ENCODE measurements around the gene AKAIN1.
A peak's percentile ranks its signal among the peaks of the same experiment; 100 is the strongest.

Gene AKAIN1, protein sequence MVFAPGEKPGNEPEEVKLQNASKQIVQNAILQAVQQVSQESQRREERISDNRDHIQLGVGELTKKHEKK

DNA sequence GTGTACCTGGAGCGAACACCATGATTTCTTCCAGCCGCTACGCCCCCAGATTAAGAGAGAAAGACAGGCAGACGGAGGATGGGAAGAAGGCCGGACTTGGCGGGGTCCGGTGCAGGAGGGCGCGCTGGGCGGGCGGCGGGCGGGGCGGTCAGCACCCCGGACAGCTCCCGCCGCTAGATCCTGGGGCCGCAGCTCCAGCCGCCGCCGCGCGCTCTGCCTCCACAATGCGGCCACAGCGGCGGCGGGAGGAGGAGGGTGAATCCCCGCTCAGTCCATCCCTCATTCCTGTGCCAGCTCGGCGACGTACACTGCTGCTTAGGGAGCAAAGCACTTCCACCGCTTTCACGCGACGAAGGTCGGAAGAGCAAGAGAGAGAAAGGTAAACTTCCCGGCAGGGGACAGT, at the start of gene AKAIN1:
TSS of gene AKAIN1 (minus strand) at position 226 of the 403 bp plus-strand sequence. CDS start at position 22, 204 bp downstream.
- no peak for DNase-seq (ENCODE audit: low spot score)

DNA sequence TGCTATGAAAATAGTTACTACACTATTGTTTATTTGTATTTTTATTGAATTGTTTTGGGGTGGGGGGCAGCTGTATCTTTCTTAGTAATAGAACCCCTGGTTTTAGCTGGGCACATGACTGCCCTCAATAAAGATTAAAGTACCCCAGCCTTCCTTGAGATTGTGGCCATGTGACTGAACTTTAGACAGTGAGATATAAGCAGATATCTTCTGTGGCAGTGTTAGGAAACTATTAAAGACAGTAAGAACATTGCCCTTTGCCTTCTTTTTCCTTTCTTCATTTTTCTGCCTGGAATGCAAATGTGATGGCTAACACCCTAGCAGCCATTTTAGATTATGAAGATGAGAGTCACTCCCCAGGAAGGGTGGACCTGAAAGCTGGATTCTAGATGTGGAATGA, 47.9 kb upstream of the AKAIN1 start:
- DNase-seq (ENCODE audit: low spot score) = no peak

DNA sequence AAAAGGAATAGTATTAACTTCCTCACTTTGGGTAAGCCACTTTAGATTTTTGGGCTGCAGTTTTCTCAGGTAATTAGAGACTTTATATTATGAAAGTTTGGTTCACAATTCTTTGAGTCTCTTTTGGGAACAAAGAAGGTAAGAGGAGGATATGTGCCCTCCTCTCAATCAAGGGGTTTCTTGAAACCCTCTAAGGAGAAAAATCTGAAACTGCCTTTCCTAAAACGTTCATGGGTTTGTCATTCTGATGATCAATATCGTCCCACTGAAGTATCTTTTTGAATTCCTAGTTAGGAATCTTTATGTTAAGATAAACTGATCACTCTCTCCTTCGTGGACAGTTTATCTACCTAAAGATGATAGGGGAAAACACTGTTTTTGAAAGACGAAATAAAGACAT, 42.4 kb upstream of the AKAIN1 start:
- DNase-seq (ENCODE audit: low spot score) = no peak

DNA sequence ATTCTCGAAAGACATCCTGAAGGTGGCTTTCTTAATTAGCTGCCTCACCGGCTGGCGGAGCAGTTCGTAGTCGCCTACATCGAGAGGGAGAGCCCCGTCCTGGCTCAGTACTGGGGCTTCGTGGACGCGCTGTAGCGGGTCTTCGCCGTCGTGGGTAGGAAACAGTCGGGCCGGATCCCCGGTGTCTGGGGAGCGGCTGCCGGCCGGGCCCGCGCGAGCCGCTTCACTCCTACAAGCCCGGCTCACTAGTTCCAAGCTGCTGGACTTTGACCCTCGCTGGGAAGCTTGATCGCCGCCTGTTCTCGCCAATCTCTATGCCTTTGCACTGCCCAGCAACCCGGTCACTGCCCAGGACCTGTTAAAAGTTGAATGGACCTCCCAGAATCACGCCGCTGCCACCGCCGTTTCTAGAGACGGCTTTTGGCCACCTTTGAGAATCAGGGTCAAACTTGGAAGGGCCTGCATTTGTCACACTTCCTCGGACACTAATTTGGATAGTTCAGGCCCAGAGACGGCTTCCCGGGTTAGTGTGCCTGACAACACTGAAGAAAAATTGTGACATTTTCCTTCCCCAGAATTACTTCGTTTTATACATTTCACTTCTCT, 41.4 kb upstream of the AKAIN1 start:
- peak; percentile 27 for DNase-seq (ENCODE audit: low spot score)

DNA sequence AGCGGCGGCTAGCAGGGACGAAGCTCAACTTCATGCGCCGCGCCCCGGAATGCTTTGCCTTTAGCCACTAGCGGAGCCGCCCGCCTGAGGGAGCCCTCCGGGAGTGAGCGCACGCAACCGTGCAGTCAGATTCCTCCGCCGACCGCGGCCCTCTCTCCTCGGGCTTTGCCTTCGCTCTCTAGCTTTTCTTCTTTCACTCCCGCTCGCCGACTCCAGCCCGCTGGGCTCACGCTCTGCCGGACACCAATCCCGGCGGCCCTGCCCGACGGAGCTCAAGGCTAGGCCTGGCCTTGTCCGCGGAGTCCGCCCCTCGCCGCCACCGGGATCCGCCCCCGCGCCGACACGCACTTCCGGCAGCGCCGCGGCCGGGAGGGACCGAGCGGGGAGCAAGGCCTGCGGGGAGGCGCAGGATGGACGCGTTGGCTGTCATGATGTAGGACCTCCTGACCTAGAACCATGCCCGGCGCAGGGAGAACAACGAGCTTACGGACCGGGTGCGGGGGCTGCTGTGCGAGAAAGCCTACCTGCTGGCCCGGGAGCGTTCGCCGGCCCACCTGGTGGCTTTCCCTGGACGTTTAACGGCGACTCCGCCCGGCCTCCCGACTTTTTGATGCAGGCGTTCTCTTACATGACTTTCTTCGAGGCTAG, 40.8 kb upstream of the AKAIN1 start:
- DNase-seq (ENCODE audit: low spot score) = peak; percentile 78

DNA sequence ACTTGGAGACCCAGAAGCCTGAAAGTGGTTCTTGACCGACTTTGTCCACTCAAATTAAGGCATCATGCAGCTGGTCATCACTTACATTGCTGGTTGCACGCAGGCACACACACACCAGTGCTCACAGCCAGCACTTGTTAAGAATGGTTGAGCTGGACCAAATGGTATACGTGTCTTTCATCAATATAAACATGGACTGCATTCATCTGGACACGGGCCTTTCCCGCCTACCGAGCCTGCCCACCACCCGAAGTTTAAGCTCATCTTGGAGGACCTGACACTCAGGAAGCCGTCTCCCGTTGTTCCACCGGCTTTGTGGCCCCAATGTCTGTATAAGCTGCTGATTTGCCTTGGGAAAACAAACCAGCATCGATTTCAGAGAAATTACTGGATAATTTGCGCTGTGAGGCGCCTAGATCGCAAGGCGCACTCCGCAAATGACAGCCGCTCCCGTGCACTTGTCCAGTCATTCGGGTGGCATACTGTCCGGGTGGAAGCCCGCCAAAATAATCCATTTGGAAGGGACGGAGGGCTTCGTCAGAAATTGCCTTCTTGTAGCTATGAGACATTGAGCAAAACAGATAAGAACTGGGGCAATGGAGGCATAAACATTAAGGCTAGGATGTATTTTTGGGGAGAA, 40.1 kb upstream of the AKAIN1 start:
- DNase-seq (ENCODE audit: low spot score) = peak; percentile 6

DNA sequence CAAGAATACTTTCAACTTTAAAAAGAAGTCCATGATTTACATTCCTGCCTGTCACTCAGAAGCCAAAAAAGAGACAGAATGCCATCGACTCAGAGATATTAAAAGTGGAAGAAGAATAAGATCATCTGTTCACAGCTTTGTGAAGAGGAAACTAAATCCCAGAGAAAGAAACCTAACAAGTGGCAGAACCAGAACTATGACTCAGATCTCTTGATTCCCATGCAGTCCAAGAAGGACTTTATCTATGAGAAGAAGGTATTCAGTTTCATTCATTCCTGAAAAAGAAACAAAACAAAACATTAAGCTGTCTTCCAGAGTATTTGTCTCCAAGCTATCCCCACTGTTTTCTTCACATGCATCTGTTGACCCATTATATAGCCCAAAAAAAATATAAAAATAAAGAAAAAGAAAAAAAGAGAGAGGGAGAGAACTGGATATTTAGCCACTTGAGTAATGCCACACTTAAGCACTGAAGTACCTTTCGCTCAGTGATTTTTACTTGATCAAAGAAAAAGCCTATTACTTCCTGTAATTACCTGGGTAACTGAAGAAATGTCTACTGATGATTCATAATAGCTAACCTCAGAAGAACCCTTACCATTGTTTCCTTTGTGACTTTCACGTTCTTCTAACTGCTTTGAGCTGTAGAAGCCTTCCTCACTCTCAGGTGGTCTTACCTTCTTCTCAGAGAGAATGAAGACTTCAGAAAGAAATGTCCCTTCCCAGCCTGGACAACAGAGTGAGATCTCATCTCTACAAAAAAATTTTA, 17.7 kb upstream of the AKAIN1 start:
- DNase-seq (ENCODE audit: low spot score) = peak; percentile 26

DNA sequence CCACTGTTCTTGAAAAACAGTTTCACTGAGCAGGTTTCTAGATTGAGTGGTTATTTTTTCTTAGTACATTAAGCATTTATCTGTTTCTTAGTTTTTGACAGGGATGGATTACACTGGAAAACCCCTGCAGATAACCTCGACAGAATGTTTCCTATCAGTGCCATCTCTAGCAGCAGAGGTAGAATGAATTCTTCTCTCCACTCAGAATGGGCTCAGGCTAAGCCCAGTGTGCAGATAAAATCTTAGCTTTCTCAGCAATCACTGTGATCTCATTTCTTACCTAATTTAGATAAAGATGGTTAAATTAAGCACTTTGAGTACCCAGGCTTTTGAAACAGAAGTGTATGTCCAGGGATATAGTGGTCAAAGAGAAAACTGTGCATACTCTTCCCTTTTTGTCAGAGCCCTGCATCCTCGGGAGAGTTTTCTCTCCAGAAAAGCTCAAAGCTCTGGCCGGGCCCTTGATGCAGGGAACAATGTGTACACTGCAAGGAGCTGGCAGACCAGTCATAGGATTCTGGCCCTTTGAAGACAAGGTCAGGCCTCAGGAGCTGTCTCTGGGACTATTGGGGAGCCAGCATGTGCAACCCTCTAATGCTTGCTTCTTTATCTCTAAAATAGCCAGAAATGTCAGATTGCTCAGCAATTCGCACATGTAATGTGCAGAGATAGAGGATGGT, 10.6 kb upstream of the AKAIN1 start:
- DNase-seq (ENCODE audit: low spot score) = no peak

DNA sequence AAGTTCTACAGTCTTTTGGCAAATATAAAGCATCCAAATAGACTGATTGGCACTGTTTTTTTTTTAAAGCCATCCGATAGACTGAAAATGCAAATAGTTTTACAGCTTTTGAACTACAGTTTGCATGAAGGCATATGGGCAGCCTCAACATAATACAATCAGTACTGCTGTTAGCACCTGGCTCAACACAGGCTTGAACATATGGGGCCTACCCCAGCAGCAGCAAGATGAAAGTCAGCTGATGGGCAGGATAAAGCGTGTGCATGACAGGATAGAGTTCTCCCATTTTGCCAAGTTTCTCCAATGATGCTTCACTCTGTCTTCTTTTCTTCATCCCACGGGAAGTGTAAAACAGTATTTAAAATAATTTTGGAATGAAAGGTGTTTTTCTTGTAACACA, 1.3 kb upstream of the AKAIN1 start:
- DNase-seq (ENCODE audit: low spot score) = no peak

DNA sequence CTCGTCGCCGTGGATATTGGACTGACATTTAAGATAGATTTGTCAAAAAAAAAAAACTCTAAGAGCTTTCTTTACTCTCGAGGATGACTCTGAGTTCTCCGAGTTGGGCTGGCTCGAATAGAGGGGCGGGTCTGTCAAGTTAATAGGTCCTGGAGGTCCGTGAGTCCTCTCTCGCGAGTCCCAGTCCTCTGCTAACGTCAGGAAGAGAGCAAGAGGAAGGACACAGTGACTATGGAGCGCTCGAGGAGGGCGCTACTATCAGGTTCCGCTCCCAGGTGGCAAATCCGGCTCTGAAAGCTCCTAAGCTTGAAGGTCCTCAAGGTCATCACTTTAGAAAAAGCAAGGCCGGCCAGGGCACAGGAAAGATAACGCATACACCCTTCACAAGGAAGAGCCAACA, 404 bp upstream of the AKAIN1 start:
- no peak for DNase-seq (ENCODE audit: low spot score)

DNA sequence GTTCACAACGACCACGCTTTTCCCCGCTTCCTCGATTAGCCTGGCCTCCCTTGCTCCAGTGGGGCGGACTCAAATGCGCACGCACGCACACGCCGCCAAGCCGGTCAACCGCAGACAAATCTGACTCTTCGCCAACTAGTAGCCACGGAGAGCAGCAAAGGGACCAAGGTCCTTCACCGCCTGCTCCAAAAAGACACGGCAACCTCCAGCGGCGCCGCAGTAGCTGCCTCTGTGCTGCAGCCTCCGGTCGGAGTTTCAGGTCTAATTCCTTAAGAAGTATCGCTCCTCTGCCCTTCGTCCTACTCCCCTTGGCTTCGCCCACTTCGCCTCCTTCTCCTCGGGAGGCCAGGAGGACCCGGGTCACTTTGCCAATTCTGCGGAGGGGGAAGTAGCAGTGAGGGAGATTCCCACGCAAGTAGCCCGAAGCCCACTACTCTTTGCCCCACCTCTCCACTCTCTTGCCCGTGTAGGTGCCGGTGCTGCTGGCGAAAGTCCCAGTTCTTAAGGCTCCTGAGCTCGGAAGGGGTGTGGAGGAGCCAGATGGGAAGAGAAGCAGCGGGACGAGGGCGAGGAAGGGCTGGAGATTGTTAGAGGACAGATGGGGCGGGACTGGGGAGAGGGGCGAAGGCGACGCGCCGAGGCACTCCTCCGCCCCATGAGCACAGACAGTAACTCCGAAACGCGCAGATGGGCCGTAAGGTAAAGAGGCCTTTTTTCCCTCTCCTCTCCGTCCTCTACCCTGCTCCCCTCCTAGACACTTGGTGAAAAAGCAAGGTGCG, 615 bp downstream of the AKAIN1 start:
- no peak for DNase-seq (ENCODE audit: low spot score)

DNA sequence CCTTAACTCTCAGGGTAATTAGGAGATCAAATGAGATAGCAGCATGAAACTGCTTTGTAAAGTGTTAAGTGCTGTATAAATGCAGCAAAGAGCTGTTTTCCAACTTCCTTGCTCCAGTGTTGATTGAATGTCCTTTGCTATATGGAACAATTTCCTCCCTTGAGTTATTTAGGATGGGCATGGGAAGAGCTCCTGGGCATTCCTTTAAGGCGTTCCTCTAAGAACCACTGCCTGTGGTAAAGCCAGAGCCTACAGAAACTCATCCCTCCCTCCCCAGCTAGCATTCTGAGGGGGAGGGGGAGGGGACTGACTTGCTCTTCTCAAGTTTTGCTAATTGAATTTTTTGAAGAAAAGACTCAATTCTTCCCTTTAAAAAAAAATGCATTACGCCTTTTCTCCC, 1.4 kb downstream of the AKAIN1 start:
- DNase-seq (ENCODE audit: low spot score) = no peak

DNA sequence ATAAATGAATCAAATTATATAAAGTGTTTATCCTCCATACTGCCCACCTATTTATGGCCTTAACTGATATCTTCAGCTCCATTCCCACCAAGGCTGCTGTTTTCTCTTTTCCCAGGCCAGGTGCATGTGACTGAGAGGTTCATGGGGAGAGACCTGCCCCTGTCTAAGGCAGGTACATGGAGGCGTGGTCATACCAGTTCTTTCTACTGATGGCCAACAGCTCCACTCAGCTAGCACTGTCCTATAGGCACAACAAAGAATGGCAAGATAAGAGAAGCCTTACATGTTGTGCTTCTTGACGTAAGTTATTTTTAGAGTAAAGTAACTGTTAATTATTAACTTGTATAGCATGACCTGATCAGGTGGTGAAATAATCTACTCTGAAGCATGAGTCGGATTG, 16.8 kb downstream of the AKAIN1 start:
- DNase-seq (ENCODE audit: low spot score) = no peak

DNA sequence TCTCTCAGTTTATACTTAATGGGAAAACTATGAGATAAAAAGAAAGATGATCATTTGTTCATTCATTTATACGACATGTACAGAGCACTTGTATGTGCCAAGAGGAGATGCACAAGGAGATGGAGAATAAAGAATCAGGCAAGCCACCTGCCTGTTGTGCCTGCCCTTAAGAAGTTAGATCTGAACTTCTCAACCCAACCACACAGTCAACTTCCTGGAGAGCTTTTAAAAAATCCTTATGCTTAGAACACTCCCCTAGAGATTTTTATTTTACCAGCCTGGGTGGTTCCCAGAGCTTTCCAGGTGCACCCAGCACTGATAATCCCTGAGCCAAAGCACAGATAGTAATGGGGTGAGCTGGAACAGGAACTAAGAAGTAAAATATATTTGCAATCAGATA, 18.5 kb downstream of the AKAIN1 start:
- DNase-seq (ENCODE audit: low spot score) = no peak

DNA sequence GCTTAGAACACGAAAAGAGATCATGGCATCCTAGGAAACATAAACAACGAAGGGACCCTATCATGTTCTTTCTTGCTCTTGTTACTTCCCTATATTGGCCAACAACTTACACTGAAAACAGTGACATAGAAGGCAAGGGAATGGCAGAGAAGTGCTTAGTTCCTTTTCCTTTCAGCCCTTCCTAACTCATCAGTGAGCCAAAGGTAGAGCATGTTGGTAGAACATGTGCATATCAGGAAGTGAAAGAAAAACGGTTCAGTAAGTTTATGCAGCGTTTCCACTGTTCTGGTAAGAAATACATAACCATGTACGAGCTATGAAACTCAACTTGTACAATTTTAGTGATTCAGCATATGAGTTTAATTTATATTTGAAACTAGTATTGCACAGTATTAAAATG, 21.7 kb downstream of the AKAIN1 start:
- no peak for DNase-seq (ENCODE audit: low spot score)

DNA sequence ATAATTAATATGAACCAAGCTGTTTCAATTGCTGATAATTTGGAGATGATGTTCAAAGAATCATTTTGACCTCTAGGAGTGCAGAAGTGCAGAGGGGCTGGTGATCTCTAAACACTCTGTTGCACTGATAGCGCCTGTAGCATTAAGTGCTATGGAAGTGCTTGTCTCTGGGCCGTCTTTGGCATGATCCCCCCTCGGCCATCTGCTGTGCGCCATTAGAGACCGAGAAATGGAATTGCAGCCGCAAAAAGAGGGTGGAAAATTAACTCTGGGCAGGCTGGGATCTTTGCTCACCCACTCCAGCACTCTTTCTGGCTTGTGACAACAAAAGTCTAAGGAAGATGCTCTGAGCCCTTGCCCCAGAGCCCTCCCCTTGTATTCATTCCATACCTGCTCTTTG, 23.4 kb downstream of the AKAIN1 start:
- DNase-seq (ENCODE audit: low spot score) = no peak

DNA sequence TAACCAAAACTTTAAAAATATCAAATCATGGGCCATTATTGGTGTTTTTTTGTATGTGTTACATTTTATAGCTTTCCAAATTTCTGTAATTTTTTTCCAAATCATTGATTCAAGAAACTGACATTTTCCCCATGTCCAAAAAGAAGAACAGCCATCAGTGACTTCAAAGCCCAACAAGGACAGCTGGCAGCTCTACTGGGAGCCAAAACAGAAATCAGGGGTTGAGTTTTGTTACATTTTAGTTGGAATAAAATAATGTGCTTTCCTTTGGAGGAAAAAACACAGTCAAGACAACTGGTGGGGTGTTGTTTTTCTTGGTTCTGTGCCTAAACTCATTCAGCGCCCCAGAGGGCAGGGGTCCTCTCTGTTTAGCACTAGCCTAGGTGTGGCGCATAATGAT, 23.8 kb downstream of the AKAIN1 start:
- no peak for DNase-seq (ENCODE audit: low spot score)

DNA sequence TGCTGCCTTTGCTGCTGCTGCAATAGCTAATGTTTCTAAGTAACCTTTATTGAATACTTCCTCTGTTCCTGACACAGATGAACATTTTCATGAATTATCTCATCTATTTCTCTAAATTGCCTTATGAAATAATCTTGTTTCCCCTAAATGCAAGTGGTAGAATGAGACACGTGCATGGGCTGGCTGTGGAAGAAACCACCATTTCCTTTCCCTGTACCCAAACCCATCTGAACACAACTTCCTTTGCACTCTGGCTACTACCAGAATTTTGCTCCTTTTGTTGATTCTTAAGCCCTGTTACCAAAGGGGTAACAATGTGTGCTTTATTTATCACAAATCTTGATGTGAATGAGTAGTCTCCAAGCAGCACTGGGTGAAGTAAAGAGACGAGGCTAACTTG, 29.2 kb downstream of the AKAIN1 start:
- peak; percentile 55 for DNase-seq (ENCODE audit: low spot score)

DNA sequence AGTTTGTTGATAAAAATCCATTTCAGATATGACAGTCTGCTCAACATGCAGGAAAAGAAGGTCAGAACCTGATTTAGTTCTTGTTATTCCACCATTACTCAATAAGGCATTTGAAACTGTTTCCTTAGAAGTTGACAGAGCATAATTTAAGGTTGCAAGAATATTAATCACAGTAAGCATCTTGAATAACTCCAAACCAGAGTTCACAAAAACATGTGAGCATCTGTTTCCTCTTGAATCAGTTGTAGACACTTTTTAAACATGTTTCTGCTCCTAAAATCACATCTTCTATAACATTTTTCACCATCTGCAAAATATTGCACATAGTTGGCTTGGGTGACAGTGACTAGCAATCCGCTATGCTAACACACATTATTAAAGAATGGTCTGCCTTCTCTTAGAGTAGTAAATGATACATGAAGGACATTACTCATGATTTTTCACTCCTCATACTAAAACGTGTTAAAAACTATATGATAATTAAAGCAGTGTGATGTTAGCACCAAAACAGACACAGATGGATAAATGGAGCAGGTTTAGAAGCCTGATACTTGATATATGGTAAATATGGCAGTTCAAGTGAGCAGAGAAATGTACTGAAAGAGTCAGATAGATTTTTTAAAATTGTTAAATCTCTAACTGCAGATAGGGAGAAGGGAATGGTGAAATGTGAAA, 30.3 kb downstream of the AKAIN1 start:
- DNase-seq (ENCODE audit: low spot score) = no peak

DNA sequence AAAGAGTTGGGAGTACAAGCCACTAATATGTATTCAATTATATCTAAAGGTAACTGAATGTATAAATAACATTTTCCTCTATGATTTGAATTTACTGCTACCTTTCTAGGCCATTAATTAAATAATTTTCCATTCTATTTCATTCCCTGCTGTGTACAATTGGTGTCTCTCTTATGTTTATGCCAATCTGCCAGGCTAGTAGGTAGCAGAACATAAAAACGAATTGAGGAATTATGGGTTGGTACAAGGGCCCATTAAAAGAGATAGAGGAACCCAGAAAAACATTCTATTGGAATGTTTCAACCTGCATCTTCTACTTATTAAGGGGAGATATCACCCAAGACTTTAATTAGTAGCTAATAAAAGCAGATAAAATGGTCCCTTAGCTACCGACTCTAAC, 32.2 kb downstream of the AKAIN1 start:
- no peak for DNase-seq (ENCODE audit: low spot score)

DNA sequence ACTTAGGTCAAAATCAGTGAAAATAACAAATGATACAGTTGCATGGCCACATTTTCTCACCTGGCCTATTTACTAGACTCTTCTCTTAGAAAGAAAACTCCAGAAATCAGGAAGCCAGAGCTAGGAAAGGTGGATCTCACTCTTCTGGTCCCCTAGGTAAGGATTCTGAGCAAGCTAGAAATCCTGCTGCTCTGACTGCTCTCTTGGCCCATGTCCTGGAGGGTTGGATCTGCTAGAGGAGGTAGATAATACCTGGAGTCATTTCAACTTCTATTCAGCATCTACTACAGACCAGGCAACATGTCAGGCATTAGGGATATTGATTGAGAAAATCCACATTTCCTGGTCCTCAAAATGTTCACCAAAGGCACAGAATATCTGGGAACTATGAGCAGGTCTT, 34.9 kb downstream of the AKAIN1 start:
- no peak for DNase-seq (ENCODE audit: low spot score)
